Activated CD4-positive, alpha-beta T cell treated with anti-CD3 and anti-CD28 coated beads for 36 hours (primary cell): ENCODE results near the gene IL4I1. TPM values are rescaled to one million over a fixed set of nuclear protein-coding genes. Genes with fewer than 3 reads are reported as not detected.

Source experiments
- ATAC-seq: fragments of 200-7000 bp; cut with Tn5 transposase; one replicate; pipeline ENCODE4 v1.10.0; 2021; ENCODE audit warnings: mild to moderate bottlenecking, moderate library complexity
- CTCF ChIA-PET: fragments of 350-600 bp; sonication (Branson Sonifier 250); formaldehyde crosslinking; loops from one replicate; lab custom pipeline; 2021; ENCODE audit warnings: antibody characterized with exemption; lab: Charles Lee
- POLR2A ChIA-PET: fragments of 350-600 bp; sonication (Branson Sonifier 250); formaldehyde crosslinking; loops from one replicate; lab custom pipeline; 2021; ENCODE audit warnings: antibody characterized with exemption, inconsistent platforms; lab: Charles Lee
- DNase-seq: peaks from one replicate; pipeline ENCODE4 v3.0.0-alpha.2; 2020
- H3K27ac Mint-ChIP-seq: one replicate; pipeline ENCODE4 v1.8.0; 2021; ENCODE audit warnings: mixed read lengths
- H3K27me3 Mint-ChIP-seq: one replicate; pipeline ENCODE4 v1.8.0; 2021; ENCODE audit warnings: mixed read lengths
- H3K36me3 Mint-ChIP-seq: one replicate; pipeline ENCODE4 v1.8.0; 2021; ENCODE audit warnings: low read depth, mixed read lengths
- H3K4me1 Mint-ChIP-seq: one replicate; pipeline ENCODE4 v1.8.0; 2021; ENCODE audit warnings: mixed read lengths
- H3K4me3 Mint-ChIP-seq: one replicate; pipeline ENCODE4 v1.8.0; 2021; ENCODE audit warnings: mild to moderate bottlenecking, moderate library complexity, mixed read lengths
- H3K9me3 Mint-ChIP-seq: one replicate; pipeline ENCODE4 v1.8.0; 2021; ENCODE audit warnings: low read depth, mixed read lengths
- intact Hi-C, 2 experiments: fragments of 100-400 bp; cut with DNase I in 1 of 2; cut with micrococcal nuclease in 1 of 2; formaldehyde crosslinking; loops; one replicate each; pipeline versions ENCODE4 v1.14.2 to v1.15.1; 2022 to 2024; cut with DNase I, micrococcal nuclease
- total RNA-seq, 2 experiments: library from RNA; stranded (reverse); gene quantifications; one replicate each; pipeline ENCODE4 v1.2.3, GENCODE V29; 2021

Gene IL4I1
- total RNA-seq, 2 experiments from 2014 or later = 21.2 to 22.2 TPM

DNA sequence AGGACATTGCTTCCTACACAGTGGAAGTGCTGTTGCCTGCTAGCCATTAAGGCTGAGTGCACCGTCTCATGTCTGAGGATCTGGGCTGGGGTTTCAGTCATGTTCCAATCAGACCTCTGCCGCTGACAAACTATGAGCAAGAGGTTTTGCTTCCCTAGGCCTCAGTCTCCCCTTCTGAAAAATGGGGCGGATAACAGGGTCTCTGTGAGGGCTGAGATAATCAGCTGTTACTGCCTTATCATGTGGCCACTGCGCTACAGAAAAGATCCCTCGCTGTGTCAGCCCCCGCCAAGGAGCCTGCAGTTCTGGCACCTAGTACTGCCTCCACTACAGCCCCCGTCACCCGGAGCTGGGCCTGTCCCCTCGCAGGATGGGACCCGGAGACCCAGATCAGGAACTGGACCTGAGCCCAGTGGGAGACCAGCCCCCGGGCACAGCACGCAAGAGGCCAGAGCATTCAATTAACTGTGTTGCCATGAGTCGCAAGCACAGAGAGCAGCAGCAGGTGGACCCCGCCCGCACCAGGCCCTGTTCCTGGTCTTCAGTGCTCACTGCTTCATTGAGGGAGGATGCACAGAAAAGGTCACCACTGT lies 26.3 kb downstream of the IL4I1 start:
- ChIA-PET CTCF (no interaction called here), POLR2A (interaction anchor here (1.5 kb wide), 1 partner anchor 104 kb away, joined by 7 read pairs; the partner anchor contains the start of gene AP2A1)
- Mint-ChIP-seq H3K4me3 (no peak overlapping the region), H3K36me3 (peaks cover 10% of the 10 kb centered on the region), H3K27me3 (no peaks in the 10 kb centered on the region), H3K27ac (no peak overlapping the region), H3K4me1 (peaks cover 37% of the 10 kb centered on the region), H3K9me3 (no peaks in the 10 kb centered on the region)
- ATAC-seq (no peak), DNase-seq (no peak)
- intact Hi-C loops = no loop called here

DNA sequence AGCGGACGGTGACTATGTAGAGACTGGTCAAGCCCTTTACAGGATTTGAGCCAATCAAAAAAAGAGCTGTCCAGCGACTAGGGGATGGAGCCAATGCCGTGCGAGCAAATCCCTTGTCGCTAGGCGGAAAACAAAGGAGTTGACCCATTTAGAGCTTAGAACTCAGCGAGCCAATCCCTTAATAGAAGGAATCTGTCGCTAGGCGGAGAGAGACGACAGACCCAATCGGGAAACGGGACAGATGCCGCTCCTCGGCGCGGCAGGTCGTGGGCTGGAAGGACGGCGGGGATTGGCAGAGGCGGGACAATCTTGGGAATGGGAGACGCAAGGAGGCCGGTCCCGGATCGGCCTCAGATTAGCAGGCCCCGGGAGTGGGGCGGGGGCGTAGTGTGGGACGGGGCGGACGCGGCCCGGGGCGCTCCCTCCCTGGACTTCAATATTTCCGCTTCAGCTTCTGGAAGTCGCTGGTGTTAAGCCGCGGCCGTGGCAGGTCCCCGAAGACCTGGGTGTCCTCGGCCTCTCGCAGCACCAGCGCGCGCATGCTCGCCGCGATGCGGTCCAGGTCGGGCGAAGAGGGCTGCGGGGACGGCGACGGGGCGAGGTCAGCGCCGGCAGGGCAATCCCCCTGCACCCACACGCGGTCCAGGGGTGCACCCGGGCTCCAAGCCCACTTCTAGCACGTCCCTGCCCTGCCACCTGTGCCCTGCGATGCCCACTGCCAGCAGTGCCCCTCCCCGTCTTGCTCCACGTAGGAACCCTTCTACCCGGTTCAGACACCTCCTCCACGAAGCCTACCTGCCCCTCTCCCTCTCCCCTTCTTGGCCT lies 27.0 kb downstream of the IL4I1 start:
- Mint-ChIP-seq H3K4me1 (peaks cover 39% of the 10 kb centered on the region), H3K36me3 (peaks cover 16% of the 10 kb centered on the region), H3K27me3 (no peaks in the 10 kb centered on the region), H3K27ac (no peak overlapping the region), H3K9me3 (no peaks in the 10 kb centered on the region), H3K4me3 (no peak overlapping the region)
- ATAC-seq (peak; percentile 87), DNase-seq (peak; percentile 94)
- POLR2A ChIA-PET = interaction anchor here (0.6 to 1.7 kb wide), 9 partner anchors 16 to 374 kb away, joined by 3 to 13 read pairs (median 4); partner anchors contain the start of genes AP2A1, ATF5, NUP62 and PTOV1
- CTCF ChIA-PET = interaction anchor here (0.6 to 1.0 kb wide), 6 partner anchors 21 to 391 kb away, joined by 3 to 6 read pairs (median 4); partner anchors contain the start of gene PRMT1
- intact Hi-C loops = loop anchor here (1.0 to 5.0 kb wide), 10 partner anchors 8 to 1239 kb away; partner anchors contain the start of genes FUZ (in 2 of the 2), PRMT1 (in 2 of the 2), AKT1S1 (in 1 of the 2) and ALDH16A1 (in 1 of the 2)

DNA sequence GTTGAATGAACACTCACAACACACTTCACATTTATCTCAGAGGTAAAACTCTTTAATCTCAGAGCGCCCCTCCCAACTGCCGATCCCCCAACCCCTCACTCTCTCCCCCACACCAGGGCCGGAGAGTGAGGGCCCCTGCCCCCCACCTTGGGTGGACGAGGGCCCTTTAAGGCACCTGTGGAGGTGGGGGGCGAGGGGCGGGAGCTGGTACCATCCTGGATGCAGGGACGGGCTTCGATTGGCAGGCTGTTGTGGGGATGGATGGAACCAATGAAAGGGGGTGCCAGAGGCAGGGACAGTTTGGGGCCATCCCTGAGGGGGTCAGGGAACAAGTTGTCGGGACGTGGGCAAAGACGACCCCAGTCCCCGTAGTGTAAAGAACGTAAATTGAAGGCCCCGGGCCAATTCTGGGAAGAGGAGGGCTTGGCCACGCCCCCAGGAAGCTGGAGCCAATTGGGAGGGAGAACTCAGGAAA lies 27.6 kb downstream of the IL4I1 start:
- intact Hi-C loops = loop anchor here (1.0 to 5.0 kb wide), 10 partner anchors 8 to 1240 kb away; partner anchors contain the start of genes FUZ (in 2 of the 2), PRMT1 (in 2 of the 2), AKT1S1 (in 1 of the 2) and ALDH16A1 (in 1 of the 2)
- Mint-ChIP-seq H3K9me3 (no peaks in the 10 kb centered on the region), H3K27me3 (no peaks in the 10 kb centered on the region), H3K4me1 (peaks cover 36% of the 10 kb centered on the region), H3K4me3 (no peak overlapping the region), H3K27ac (no peak overlapping the region), H3K36me3 (peaks cover 23% of the 10 kb centered on the region)
- DNase-seq = no peak
- ChIA-PET CTCF (interaction anchor here (0.6 to 1.0 kb wide), 6 partner anchors 21 to 390 kb away, joined by 3 to 6 read pairs (median 4); partner anchors contain the start of gene PRMT1), POLR2A (interaction anchor here (0.6 to 2.5 kb wide), 10 partner anchors 8 to 373 kb away, joined by 3 to 13 read pairs (median 4); partner anchors contain the start of genes AKT1S1, AP2A1, ATF5 and NUP62)
- ATAC-seq = peak; percentile 9

DNA sequence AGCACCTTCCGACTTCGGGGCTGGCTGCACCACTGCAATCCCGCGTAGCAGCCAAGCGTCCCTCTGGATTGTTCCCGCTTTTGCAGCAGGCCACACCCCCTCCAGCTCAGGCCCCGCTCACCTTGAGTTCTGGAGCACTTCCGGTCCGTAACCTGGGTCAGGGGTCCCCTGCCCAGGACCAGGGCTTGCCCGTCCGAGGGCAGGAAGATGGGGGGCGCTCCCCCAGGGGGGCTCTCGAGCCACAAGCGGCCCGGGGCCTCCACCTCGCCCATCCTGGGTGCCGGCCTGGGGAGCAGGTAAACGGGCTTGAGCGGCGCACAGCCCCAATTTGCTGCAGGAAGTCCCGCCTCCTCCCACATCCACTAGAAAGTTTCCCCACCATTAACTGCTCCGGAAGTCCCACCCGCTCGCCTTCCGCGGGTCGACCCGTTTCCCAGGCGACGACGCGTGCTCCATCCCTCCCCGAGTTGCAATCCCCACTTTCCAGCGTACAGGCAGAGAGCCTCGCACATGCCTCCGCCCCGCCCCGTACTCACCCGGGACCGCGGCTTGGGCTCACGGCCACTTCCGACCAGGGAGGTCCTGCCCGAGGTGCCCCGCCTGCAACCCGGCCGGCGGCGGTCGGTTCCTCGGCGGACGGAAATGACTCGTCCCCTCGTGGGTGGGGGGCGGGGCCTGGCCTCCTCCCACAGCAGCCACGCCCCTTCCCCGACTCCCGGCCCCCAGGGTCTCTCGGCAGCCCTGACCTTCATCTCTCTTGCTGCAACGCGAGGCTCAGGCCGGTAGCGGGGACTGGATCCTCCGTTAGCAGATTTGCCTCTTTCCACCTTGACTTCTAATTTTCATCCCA lies 29.5 kb downstream of the IL4I1 start, which contains the start of gene PNKP:
TSS of gene PNKP (minus strand) at position 644 of the 850 bp plus-strand sequence. CDS start at position 272, 372 bp downstream.
- POLR2A ChIA-PET = interaction anchor here (0.6 to 2.5 kb wide), 5 partner anchors 10 to 874 kb away, joined by 3 to 12 read pairs (median 3); partner anchors contain the start of genes AKT1S1, NUP62, RUVBL2 and TBC1D17
- no peaks in the 10 kb centered on the region for H3K9me3 Mint-ChIP-seq
- ATAC-seq = peak; percentile 43

DNA sequence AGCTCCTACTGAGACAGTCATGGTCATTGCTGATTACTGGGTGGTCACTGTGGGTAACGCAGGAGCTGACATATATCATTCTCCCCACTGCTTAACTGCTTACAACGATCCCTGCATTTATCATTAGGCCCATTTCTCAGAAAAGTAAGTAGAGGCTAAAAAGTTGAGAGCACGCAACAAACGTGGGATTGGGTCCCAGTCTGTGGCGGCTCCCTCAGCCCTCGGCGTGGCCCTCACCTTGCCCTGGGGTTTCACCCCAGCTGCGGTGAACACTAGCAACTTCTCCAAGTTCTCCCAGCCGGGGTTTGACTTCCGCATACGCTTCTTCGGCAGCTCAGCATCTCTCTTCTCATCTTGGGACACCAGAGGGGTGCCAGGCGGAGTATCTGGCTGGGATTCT lies 31.8 kb downstream of the IL4I1 start:
- POLR2A ChIA-PET = interaction anchor here (0.6 to 0.7 kb wide), 4 partner anchors 17 to 775 kb away, joined by 3 to 5 read pairs (median 4); no protein-coding TSS in a partner anchor
- intact Hi-C loops = loop anchor here in 1 of 2 experiments (5.0 kb wide), 2 partner anchors 188 to 273 kb away; partner anchors contain the start of genes PRMT1 and PRR12
- H3K4me1 Mint-ChIP-seq = peaks cover 24% of the 10 kb centered on the region

More for the DNA sequence above, 29.5 kb downstream of the IL4I1 start, which contains the start of gene PNKP:
- Mint-ChIP-seq H3K4me1 (peaks cover 35% of the 10 kb centered on the region), H3K27ac (peak within 1 kb of the TSS; percentile 98), H3K4me3 (no peak within 1 kb of the TSS), H3K36me3 (peaks cover 30% of the 10 kb centered on the region), H3K27me3 (no peaks in the 10 kb centered on the region)
- DNase-seq = peak; percentile 94
- CTCF ChIA-PET = interaction anchor here (0.8 to 1.0 kb wide), 2 partner anchors 17 to 100 kb away, joined by 3 read pairs; partner anchors contain the start of genes AP2A1 and PTOV1
- intact Hi-C loops = loop anchor here (1.0 to 5.0 kb wide), 12 partner anchors 10 to 370 kb away; partner anchors contain the start of genes AKT1S1 (in 1 of the 2), MED25 (in 1 of the 2), PRMT1 (in 1 of the 2) and PRR12 (in 1 of the 2)

DNA sequence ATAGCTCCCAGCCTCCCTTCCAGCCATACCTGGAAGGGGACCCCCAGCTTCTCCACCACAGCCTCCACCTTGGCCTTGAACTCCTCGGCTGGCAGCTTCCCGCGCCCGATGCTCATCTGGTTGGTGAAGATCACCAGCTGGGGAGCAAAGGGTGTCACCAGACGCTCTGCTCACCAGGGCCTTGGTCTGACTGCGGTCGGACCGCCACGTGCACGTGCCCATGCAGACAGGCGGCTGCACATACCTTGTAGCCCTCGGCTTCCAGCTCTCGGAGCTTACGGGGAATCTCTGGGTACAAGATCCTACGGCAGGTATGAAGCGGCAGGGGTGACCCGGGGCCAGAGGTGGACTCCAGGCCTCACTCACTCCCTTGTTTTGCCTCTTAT lies 32.8 kb downstream of the IL4I1 start:
- CTCF ChIA-PET = interaction anchor here (0.7 to 2.6 kb wide), 2 partner anchors 10 to 13 kb away, joined by 4 to 7 read pairs; partner anchors contain the start of gene PTOV1

More for the DNA sequence above, 31.8 kb downstream of the IL4I1 start:
- no peak for DNase-seq
- H3K27me3 Mint-ChIP-seq = no peaks in the 10 kb centered on the region
- no peaks in the 10 kb centered on the region for H3K9me3 Mint-ChIP-seq
- no peak overlapping the region for H3K4me3 Mint-ChIP-seq
- H3K36me3 Mint-ChIP-seq = peaks cover 44% of the 10 kb centered on the region
- no peak for ATAC-seq
- CTCF ChIA-PET = interaction anchor here (0.5 to 2.6 kb wide), 6 partner anchors 14 to 327 kb away, joined by 3 to 7 read pairs (median 3); partner anchors contain the start of gene PTOV1
- peak overlapping the region; percentile 31 for H3K27ac Mint-ChIP-seq

DNA sequence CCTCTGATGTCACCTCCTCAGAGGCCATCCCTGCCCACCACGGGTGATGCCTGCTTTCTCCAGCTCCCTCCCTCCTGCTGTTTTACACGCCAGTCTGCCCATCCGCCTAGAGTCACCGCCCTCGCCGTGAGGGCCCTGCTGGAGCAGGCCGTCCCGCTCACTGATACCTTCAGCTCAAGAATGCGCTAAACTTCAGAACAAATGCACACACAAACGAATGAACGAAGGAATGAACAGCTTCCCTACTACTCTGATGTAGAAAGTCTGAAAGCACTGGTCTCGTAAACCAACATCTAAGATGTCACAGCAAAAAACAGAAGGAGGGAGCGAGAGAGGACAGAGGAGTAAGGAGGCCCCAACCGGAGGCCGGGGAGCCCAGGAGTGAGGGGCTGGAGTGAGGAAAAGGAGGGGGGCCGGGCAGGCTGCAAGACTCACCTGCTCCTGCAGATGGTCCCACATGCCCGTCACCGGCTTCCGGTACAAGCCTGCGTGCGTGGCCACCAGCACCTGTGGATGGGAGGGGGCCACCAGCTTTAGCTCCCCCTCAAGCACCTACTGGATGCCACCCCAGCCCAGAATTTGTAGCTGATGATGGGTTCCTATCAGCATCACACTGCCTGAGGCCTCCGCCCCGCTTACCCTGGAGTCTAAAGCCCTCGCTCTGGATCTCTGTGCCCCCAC lies 33.3 kb downstream of the IL4I1 start:
- DNase-seq = no peak
- CTCF ChIA-PET = interaction anchor here (0.6 to 2.6 kb wide), 3 partner anchors 10 to 92 kb away, joined by 3 to 7 read pairs (median 4); partner anchors contain the start of gene PTOV1
- Mint-ChIP-seq H3K4me3 (no peak overlapping the region), H3K36me3 (peaks cover 50% of the 10 kb centered on the region), H3K9me3 (no peaks in the 10 kb centered on the region), H3K27ac (no peak overlapping the region), H3K4me1 (peaks cover 24% of the 10 kb centered on the region), H3K27me3 (no peaks in the 10 kb centered on the region)
- POLR2A ChIA-PET = interaction anchor here (1.0 kb wide), 1 partner anchor 67 kb away, joined by 3 read pairs; no protein-coding TSS in a partner anchor
- no peak for ATAC-seq
- intact Hi-C loops = no loop called here

More for the DNA sequence above, 32.8 kb downstream of the IL4I1 start:
- Mint-ChIP-seq H3K36me3 (peaks cover 48% of the 10 kb centered on the region), H3K27ac (no peak overlapping the region), H3K27me3 (no peaks in the 10 kb centered on the region), H3K9me3 (no peaks in the 10 kb centered on the region), H3K4me1 (peaks cover 24% of the 10 kb centered on the region), H3K4me3 (no peak overlapping the region)
- DNase-seq (no peak), ATAC-seq (no peak)
- POLR2A ChIA-PET = interaction anchor here (1.0 kb wide), 1 partner anchor 67 kb away, joined by 3 read pairs; no protein-coding TSS in a partner anchor
- intact Hi-C loops = no loop called here

DNA sequence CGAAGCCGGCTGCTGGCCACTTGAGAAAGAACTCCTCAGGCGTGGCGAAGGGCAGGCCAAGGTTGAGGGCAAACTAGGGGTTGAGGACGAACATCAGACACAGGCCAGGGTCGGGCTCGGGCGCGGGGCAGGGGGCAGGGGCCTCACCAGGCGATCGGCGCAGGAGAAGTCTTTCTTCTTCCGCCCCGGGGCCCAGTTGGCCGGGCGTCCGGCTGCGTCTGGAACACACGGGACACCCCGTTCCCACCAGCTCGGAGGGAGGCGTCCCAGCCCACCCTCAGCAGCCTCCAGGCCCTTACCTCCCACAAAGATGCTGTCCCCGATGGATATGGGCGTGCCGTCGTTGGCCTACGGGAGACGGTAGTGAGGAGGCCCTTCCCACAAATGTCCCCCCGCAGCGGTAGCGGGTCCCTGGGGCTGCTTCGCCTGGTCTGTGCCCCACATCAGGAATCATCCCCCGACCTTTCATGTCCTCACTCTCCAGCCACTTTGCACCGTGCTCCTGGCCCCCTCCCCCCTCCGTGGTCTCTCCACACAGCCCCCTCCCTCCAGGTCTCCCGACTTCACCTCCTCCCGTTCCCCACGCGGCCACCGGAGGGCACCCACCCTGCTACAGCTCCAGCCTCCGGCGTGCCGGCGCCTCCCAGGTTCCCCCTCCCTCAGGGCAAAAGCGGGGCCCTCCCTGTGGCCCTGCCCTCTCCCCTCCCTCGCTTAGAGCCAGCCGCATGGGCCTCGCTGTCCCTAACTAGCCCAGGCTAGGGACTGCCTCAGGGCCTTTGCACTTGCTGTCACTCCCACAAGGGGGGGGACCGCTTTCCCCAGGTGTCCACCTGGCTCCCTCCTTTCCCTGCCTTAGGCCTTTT lies 34.1 kb downstream of the IL4I1 start:
- Mint-ChIP-seq H3K36me3 (peaks cover 54% of the 10 kb centered on the region), H3K27ac (no peak overlapping the region), H3K27me3 (no peaks in the 10 kb centered on the region), H3K9me3 (no peaks in the 10 kb centered on the region), H3K4me1 (peaks cover 24% of the 10 kb centered on the region), H3K4me3 (no peak overlapping the region)
- intact Hi-C loops = no loop called here
- ChIA-PET POLR2A (interaction anchor here (1.0 kb wide), 1 partner anchor 68 kb away, joined by 3 read pairs; no protein-coding TSS in a partner anchor), CTCF (interaction anchor here (0.5 kb wide), 1 partner anchor 288 kb away, joined by 3 read pairs; no protein-coding TSS in a partner anchor)
- ATAC-seq (no peak), DNase-seq (peak; percentile 58)
